ENCODE data around the gene ENHO.

GRCh38 chr9:34555002-34555348, 32.2 kb upstream of the ENHO start:
- TF ChIP-seq CTCF (IDR thresholded peaks at IDR 0.05), result no peak
- TF ChIP-seq POLR2A (IDR thresholded peaks at IDR 0.05), result no peak

All from vagina (tissue), 2 donors.